HK-2 (cell line): ENCODE data around the gene AGBL5.

Experiments
- DNase-seq: peaks from one replicate; pipeline ENCODE4 v3.0.0-alpha.2; 2018; ENCODE audit not compliant: unreplicated experiment

Gene AGBL5

GRCh38 chr2:27050996-27051901 lies at the start of gene AGBL5:
TSS of gene AGBL5 (plus strand) at chr2:27051668. CDS start at chr2:27052959, 1,291 bp downstream.
- peak; percentile 97 for DNase-seq

GRCh38 chr2:27001950-27002349 lies 49.5 kb upstream of the AGBL5 start:
- DNase-seq, result no peak

GRCh38 chr2:27003007-27003406 lies 48.5 kb upstream of the AGBL5 start:
- DNase-seq, result no peak

GRCh38 chr2:27003857-27004256 lies 47.6 kb upstream of the AGBL5 start:
- no peak for DNase-seq

GRCh38 chr2:27006602-27007415 lies 44.7 kb upstream of the AGBL5 start:
- DNase-seq, result no peak

GRCh38 chr2:27007416-27008374 lies 43.8 kb upstream of the AGBL5 start:
- DNase-seq, result no peak

- no peak for DNase-seq
Observed at GRCh38 chr2:27008678-27009077, 42.8 kb upstream of the AGBL5 start.

GRCh38 chr2:27009083-27009482 lies 42.4 kb upstream of the AGBL5 start:
- no peak for DNase-seq

GRCh38 chr2:27009716-27010115 lies 41.8 kb upstream of the AGBL5 start:
- no peak for DNase-seq

GRCh38 chr2:27010139-27010538 lies 41.3 kb upstream of the AGBL5 start:
- no peak for DNase-seq

- DNase-seq, result no peak
Observed at GRCh38 chr2:27013738-27014137, 37.7 kb upstream of the AGBL5 start.

GRCh38 chr2:27014771-27015433 lies 36.6 kb upstream of the AGBL5 start:
- DNase-seq, result no peak

- DNase-seq, result peak; percentile 54
Observed at GRCh38 chr2:27016801-27017325, 34.6 kb upstream of the AGBL5 start.

- no peak for DNase-seq
Observed at GRCh38 chr2:27018142-27018541, 33.3 kb upstream of the AGBL5 start.

- no peak for DNase-seq
Observed at GRCh38 chr2:27019459-27019858, 32.0 kb upstream of the AGBL5 start.

GRCh38 chr2:27019931-27020855 lies 31.3 kb upstream of the AGBL5 start:
- no peak for DNase-seq

- peak; percentile 32 for DNase-seq
Observed at GRCh38 chr2:27021253-27022049, 30.0 kb upstream of the AGBL5 start.

- no peak for DNase-seq
Observed at GRCh38 chr2:27023740-27024139, 27.7 kb upstream of the AGBL5 start.

- DNase-seq, result no peak
Observed at GRCh38 chr2:27024188-27024587, 27.3 kb upstream of the AGBL5 start.
